ENCODE measurements around the gene CNGA1. TPM values are rescaled to one million over a fixed set of nuclear protein-coding genes. Genes with fewer than 3 reads are reported as not detected.

Gene CNGA1
- total RNA-seq, result not detected in 2 replicates

- DNase-seq, result peak; percentile 61
Measured at GRCh38 chr4:48016141-48017107, at the start of gene CNGA1, which contains the start of gene NIPAL1. TSS of gene CNGA1 (minus strand) at chr4:48016681. CDS start at chr4:47952689, 63,992 bp downstream. TSS of gene NIPAL1 (plus strand) at chr4:48016772. CDS start at chr4:48016840, 68 bp downstream.

DNA sequence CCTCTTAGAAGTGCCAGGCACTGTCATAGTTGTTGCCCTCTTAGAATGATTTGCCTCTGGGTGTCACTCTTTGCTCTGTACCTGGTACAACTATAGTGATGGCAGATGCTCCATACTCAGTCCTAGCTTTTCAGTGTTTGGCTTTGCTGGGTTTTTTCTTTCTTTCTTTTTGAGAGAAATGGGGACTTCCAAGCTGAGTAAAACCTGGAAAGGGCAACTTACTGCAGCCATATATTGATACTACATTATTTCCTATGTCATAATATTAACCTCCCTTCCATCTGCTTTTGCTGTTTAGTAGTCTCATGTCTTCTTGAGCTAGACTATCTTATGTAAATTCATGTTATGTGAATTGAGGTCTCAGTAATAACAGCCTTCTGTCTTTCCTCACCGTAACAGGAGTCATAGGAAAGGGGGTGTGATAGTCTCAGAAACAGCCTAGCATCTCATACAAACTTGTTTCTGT is 49.1 kb upstream of the CNGA1 start:
- DNase-seq, result no peak

DNA sequence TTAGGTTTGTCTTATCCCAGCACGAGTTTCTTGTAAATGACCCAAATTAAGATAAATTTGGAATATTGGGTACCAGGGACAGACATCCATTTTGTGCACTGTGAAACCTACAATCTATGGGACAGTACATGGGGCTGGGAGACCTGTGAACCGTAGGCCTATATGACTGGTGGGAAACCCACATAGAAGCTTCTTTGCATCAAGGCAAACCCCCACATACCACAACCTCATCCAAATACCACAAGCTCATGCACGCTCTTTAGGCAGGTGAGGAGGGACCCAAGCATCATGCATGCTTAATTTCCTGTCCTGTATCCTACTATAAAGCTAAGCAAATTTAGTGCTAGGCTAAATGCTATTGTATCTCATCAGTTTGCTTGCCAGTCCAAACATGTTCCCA is 47.9 kb upstream of the CNGA1 start:
- no peak for DNase-seq

GRCh38 chr4:48058617-48059530 is 42.4 kb upstream of the CNGA1 start:
- DNase-seq, result no peak

DNA sequence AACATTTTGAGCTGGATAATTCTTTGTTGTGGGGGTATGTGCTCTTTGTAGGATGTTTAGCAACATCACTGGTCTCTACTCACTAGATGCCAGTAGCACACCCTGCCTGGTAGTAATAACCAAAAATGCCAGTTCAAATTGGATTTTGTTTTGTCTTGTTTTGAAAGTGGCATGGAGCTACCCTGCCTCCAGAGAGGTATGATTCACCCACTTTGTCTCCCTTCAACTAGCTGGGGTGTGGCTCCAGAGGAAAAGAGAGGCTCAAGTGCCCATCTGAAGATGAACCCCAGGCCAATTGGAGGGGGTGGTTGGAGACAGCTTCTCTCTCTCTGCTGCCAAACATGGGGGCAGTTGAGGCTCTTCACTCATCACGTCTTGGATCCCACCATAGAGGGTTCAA is 34.6 kb upstream of the CNGA1 start:
- DNase-seq, result no peak

DNA sequence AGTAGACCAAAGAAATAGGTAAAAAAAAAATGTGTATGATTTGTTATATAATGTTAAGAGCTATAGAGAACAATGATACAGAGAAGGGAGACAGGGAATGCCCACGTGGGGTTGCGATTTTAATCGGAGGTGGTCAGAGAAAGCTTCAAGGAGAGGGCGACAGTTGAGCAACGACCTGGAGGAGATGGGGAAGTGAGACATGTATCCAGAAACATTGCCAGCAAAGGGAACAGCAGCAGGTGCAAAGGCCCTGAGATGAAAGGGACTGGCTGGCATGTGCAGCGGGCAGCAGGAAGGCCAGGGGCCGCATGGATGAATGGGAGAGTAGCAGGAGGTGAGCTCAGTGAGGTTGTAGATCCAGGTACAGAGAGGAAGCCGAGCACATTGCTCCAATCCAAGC is 33.0 kb upstream of the CNGA1 start:
- DNase-seq, result no peak

DNA sequence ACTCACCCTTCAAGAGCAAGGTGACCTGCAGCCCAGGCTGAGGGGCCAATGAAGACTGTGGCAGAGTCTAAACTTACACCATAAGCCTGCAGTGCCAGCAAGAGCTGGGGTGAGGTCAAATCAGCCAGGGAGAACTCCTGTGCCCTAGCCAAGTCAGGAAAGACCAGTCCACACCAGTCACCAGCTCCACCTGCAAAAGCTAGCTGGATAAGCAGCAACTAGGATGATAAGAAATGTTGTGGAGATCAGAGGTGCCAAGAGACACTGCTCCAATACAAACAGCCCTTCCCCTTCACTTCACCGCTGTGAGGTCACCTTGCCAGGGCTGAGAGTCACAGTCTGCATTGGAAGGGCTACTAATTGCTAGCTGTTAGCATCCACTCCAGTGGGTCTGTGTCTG is 31.4 kb upstream of the CNGA1 start:
- DNase-seq, result no peak

GRCh38 chr4:48047421-48047844 is 31.0 kb upstream of the CNGA1 start:
- no peak for DNase-seq

GRCh38 chr4:48046059-48046458 is 29.6 kb upstream of the CNGA1 start:
- no peak for DNase-seq

DNA sequence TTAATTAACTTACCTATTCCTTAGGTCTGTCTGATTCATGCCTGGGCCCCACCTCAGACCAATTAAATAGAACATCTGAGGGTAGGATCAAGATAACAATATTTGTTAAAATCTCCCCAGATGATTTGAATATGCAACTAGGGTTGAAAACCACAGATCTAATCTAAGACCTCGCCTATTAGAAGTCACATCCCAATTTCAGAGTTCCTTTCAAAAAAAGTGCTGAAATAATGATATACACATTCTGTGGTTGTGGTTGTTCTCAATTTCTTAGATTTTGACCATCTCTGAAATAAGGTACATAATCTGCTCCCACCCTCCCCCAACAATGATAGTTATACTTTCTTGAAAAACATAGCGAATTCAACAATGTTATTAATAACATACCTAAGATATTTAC is 27.8 kb upstream of the CNGA1 start:
- DNase-seq, result no peak

DNA sequence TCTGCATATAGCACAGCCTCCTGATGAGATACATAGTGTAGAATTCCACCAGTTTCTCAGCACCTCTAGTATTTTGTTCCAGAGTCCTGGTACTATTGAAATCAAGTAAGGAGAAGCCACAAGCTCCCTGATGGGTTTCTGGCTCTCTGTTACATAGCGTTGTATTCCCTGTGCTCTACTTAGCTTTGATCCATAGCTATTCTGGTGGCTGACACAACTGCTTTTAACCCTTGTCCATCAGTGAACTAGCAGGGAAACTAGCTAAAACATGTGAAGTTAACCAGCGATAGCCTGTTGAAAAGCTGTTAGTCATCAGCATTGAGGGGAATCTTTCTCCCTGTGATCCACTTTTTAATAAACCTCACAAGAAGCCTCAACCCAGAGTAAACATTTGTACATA is 27.0 kb upstream of the CNGA1 start:
- DNase-seq, result no peak

- no peak for DNase-seq
Measured at GRCh38 chr4:48042979-48043461, 26.5 kb upstream of the CNGA1 start.

- DNase-seq, result no peak
Measured at GRCh38 chr4:48041535-48042137, 25.2 kb upstream of the CNGA1 start.

GRCh38 chr4:48039561-48039960 is 23.1 kb upstream of the CNGA1 start:
- no peak for DNase-seq

DNA sequence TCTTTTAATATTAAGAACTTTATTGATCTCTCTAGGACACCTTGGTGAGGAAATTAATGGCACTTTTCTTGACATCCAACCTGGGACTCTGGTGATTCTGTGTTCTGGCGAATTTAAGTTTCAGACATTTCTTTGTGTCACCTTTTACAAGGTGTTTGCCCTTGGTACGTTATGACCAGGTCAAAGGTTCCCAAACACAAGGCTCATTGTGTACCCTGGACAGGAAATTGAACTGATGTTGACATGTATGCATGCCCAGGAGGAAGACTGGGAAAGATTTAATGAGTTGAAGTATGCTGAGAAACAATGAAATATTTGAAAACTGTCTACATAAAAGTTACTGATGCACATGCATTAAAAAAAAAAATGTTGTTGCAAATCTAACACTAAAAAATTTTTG is 22.2 kb upstream of the CNGA1 start:
- DNase-seq, result peak; percentile 11

DNA sequence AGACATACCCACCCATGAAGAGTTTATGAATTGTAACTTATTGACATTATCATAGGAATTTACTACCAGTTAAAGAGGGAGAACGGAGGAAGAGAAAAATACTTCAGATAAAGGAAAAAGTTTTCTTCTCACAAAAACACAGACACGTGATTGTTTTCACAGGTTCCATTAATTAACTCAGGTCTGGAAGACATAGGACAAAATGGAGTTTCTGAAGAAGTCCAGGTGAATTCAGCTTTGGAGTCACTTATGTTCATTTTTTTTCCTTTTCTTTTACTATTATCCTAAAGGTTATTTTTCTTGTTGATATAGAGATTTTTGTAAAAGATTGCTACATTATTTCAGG is 20.6 kb upstream of the CNGA1 start:
- DNase-seq, result no peak

GRCh38 chr4:48035952-48036351 is 19.5 kb upstream of the CNGA1 start:
- no peak for DNase-seq

DNA sequence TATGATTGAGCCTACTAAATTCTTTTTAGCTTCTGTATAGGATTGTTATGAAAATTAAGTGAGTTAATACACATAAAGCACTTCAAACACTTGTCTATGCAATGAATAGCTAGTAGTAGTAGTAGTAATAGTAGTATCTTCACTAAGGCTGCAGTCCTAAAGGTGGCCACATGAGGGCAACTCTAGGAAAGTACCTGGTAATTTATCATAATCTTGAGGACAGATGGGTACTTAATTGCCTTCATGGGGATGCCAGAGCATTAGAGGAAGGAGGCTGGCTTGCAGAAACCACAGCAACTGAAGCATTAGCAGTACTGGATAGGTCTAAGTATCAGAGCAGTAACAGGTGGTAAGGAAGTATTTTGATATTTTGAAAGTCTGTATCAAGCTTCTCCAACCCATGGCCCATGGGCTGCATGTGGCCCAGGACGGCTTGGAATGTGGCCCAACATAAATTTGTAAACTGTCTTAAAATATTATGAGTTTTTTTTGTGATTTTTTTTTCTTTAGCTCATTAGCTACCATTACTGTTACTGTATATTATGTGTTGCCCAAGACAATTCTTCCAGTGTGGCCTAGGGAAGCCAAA is 17.4 kb upstream of the CNGA1 start:
- DNase-seq, result peak; percentile 60

GRCh38 chr4:48033412-48033811 is 16.9 kb upstream of the CNGA1 start:
- DNase-seq, result no peak

- DNase-seq, result no peak
Measured at GRCh38 chr4:48032721-48033120, 16.2 kb upstream of the CNGA1 start.

- no peak for DNase-seq
Measured at GRCh38 chr4:48031802-48032525, 15.5 kb upstream of the CNGA1 start.

- DNase-seq, result no peak
Measured at GRCh38 chr4:48030470-48030869, 14.0 kb upstream of the CNGA1 start.

Data from dermis blood vessel endothelial cell (primary cell).